Measurements from ENCODE around the gene CACNA2D3. TPM values are rescaled to one million over a fixed set of nuclear protein-coding genes. Genes with fewer than 3 reads are reported as not detected.

CACNA2D3 gene
- total RNA-seq, 1 donor from 2014 or later: 0.29 TPM

DNA sequence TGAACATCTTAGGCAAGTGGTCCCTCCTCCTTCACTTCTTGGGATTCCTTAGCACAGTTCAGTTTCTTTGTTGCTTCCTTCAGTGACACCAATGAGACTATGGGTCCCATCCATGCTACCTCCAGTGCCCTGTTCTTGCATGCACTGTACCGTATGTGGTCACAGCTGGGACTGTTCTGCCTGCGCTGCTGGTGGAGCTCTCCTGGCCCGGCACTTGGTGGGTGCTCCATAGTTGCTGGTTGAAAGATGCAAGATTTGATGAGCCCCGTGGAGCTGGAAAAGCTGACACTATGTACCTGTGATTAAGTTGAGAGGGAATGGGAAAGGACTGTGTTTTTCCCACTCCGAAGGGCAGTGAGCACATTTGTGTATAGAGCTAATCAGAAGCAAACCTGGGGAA, 407.7 kb downstream of the CACNA2D3 start:
- Mint-ChIP-seq H3K36me3 (ENCODE audit: insufficient read depth) (no peaks in the 10 kb centered on the region), H3K27ac (no peak overlapping the region), H3K4me1 (ENCODE audit: low read depth) (no peaks in the 10 kb centered on the region), H3K27me3 (peaks cover 30% of the 10 kb centered on the region), H3K9me3 (ENCODE audit: low read depth) (peaks cover 8% of the 10 kb centered on the region), H3K4me3 (ENCODE audit: low read depth) (no peak overlapping the region)
- DNase-seq (ENCODE audit: low spot score, unreplicated experiment): no peak
- TF ChIP-seq, protein P1, sequence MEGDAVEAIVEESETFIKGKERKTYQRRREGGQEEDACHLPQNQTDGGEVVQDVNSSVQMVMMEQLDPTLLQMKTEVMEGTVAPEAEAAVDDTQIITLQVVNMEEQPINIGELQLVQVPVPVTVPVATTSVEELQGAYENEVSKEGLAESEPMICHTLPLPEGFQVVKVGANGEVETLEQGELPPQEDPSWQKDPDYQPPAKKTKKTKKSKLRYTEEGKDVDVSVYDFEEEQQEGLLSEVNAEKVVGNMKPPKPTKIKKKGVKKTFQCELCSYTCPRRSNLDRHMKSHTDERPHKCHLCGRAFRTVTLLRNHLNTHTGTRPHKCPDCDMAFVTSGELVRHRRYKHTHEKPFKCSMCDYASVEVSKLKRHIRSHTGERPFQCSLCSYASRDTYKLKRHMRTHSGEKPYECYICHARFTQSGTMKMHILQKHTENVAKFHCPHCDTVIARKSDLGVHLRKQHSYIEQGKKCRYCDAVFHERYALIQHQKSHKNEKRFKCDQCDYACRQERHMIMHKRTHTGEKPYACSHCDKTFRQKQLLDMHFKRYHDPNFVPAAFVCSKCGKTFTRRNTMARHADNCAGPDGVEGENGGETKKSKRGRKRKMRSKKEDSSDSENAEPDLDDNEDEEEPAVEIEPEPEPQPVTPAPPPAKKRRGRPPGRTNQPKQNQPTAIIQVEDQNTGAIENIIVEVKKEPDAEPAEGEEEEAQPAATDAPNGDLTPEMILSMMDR (IDR thresholded peaks at IDR 0.05; ENCODE audit: unreplicated experiment): no peak

DNA sequence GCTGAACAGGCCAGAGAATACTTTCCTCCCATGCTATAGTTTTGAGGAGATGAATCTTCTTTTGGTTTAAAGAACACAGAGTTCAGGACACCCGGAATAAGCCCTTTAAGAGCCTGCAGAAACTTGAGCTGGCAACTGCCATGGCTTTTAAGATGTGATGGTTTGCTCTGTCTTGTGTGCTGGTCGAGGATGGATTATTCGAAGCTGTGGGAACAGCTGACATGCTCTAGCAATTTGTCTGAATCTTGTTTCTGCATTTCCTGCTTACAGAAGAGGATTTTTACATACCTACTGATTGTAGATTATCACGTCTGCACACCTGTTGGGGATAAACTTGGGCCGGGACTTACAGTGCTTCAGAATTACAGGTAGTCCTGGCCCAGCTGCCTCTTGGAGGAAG, 408.6 kb downstream of the CACNA2D3 start:
- H3K27me3 Mint-ChIP-seq: peaks cover 30% of the 10 kb centered on the region
- DNase-seq (ENCODE audit: low spot score, unreplicated experiment): no peak

DNA sequence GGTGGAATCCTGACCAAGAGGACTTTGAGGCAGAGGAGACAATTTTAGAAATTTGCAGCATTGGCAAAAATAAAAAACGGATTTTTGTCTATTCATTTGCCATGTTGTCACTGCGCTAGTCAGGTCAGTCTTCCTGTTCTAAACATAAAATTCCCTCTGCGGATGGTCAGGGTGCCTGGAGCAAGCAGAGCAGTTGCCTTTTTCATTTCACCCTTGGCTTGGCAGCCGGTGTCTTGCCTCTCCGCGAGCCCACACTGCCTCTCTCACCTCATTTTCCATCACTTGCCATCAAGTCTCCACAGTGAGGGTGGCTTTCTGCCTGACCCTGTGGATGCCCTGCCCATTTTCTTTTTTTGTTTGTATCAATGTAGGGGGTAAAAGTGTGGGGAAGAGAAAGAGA, 409.4 kb downstream of the CACNA2D3 start:
- DNase-seq (ENCODE audit: low spot score, unreplicated experiment): no peak
- H3K4me1 Mint-ChIP-seq (ENCODE audit: low read depth): peaks cover 2% of the 10 kb centered on the region

More for the DNA sequence above, 408.6 kb downstream of the CACNA2D3 start:
- H3K9me3 Mint-ChIP-seq (ENCODE audit: low read depth): peaks cover 4% of the 10 kb centered on the region
- H3K36me3 Mint-ChIP-seq (ENCODE audit: insufficient read depth): no peaks in the 10 kb centered on the region
- TF ChIP-seq, protein P1 (IDR thresholded peaks at IDR 0.05; ENCODE audit: unreplicated experiment): no peak
- H3K4me3 Mint-ChIP-seq (ENCODE audit: low read depth): no peak overlapping the region
- peaks cover 1% of the 10 kb centered on the region for H3K4me1 Mint-ChIP-seq (ENCODE audit: low read depth)
- no peak overlapping the region for H3K27ac Mint-ChIP-seq

DNA sequence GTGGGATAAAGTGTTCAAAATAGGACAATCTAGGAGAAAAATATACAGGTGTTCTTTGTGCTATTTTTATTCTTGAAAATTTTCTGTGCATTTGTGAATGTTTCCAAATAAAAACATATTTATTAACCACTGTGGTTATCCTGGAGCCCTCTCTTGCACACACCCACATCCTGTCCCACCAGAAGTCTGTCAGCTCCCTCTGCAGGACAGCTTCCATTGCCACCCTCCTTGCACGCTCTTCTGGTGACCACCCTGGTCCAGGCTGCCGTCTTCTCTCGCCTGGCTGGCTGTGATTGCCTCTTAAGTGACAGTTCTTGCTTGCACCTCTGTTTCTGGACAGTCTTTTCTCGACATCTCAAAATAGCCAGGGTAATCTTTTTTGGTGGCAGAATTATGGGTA, 411.5 kb downstream of the CACNA2D3 start:
- H3K4me3 Mint-ChIP-seq (ENCODE audit: low read depth): no peak overlapping the region
- H3K27me3 Mint-ChIP-seq: peaks cover 39% of the 10 kb centered on the region
- no peak overlapping the region for H3K27ac Mint-ChIP-seq
- no peaks in the 10 kb centered on the region for H3K36me3 Mint-ChIP-seq (ENCODE audit: insufficient read depth)
- H3K4me1 Mint-ChIP-seq (ENCODE audit: low read depth): peaks cover 2% of the 10 kb centered on the region
- H3K9me3 Mint-ChIP-seq (ENCODE audit: low read depth): no peaks in the 10 kb centered on the region
- no peak for DNase-seq (ENCODE audit: low spot score, unreplicated experiment)
- TF ChIP-seq, protein P1 (IDR thresholded peaks at IDR 0.05; ENCODE audit: unreplicated experiment): no peak

More for the DNA sequence above, 409.4 kb downstream of the CACNA2D3 start:
- TF ChIP-seq, protein P1 (IDR thresholded peaks at IDR 0.05; ENCODE audit: unreplicated experiment): no peak
- H3K9me3 Mint-ChIP-seq (ENCODE audit: low read depth): peaks cover 3% of the 10 kb centered on the region
- H3K4me3 Mint-ChIP-seq (ENCODE audit: low read depth): no peak overlapping the region
- H3K27ac Mint-ChIP-seq: no peak overlapping the region
- peaks cover 30% of the 10 kb centered on the region for H3K27me3 Mint-ChIP-seq
- H3K36me3 Mint-ChIP-seq (ENCODE audit: insufficient read depth): no peaks in the 10 kb centered on the region

DNA sequence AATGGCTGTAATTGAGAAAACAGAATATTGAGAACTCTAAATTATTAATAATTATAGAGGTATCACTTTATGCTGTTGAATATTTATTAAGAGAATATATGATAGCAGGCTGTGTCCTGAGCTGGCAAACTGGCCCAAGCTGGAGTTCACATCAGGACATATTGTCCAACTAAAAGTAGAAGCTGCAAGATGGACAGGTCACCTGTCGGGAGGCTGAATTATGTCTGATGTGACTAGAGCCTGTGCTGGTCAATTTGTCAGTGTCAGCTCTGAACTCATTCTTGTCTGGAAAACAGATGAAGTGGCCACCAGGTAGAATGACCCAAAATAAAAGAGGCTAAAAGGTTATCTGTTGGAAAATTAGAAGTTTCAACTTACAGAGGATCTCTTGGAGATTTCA, 413.3 kb downstream of the CACNA2D3 start:
- no peaks in the 10 kb centered on the region for H3K9me3 Mint-ChIP-seq (ENCODE audit: low read depth)
- H3K4me3 Mint-ChIP-seq (ENCODE audit: low read depth): no peak overlapping the region
- H3K27ac Mint-ChIP-seq: no peak overlapping the region
- DNase-seq (ENCODE audit: low spot score, unreplicated experiment): no peak
- peaks cover 2% of the 10 kb centered on the region for H3K4me1 Mint-ChIP-seq (ENCODE audit: low read depth)
- H3K36me3 Mint-ChIP-seq (ENCODE audit: insufficient read depth): no peaks in the 10 kb centered on the region
- TF ChIP-seq, protein P1 (IDR thresholded peaks at IDR 0.05; ENCODE audit: unreplicated experiment): no peak
- H3K27me3 Mint-ChIP-seq: peaks cover 40% of the 10 kb centered on the region
